HEK293 (cell line): ENCODE data around the gene CACNB3.
A peak's percentile ranks its signal among the peaks of the same experiment; 100 is the strongest.

Experiments
- CTCF ChIA-PET: fragments of 350-600 bp; formaldehyde crosslinking; extraction: SDS; loops from one replicate; lab custom pipeline; 2021; ENCODE audit warnings: antibody characterized with exemption; lab: Yijun Ruan, JAX
- POLR2A ChIA-PET: fragments of 300-600 bp; formaldehyde crosslinking; extraction: SDS; loops from one replicate; lab custom pipeline; 2020; ENCODE audit warnings: antibody characterized with exemption, inconsistent platforms; lab: Yijun Ruan, JAX
- H3K27ac ChIP-seq: fragments of 200-500 bp; sonication (Bioruptor generic); 2 replicates; pipeline ENCODE4 v1.5.1; 2014; ENCODE audit warnings: low read depth, low read length, control low read depth, inconsistent platforms; ENCODE audit errors: extremely low read depth
- H3K36me3 ChIP-seq, 2 experiments: fragments of 200-500 bp in 1 of 2; sonication (Bioruptor generic) in 1 of 2; 1 replicate in 1 of 2; 2 replicates in 1 of 2; pipeline ENCODE4 v1.5.1; 2014 to 2017; ENCODE audit warnings: inconsistent platforms in 2 of 2, low read length in 2 of 2; ENCODE audit not compliant: control insufficient read depth in 2 of 2, insufficient read depth in 1 of 2
- H3K4me1 ChIP-seq: fragments of 200-500 bp; sonication (Bioruptor generic); 2 replicates; pipeline ENCODE4 v1.5.1; 2014; ENCODE audit warnings: mild to moderate bottlenecking, low read length, inconsistent platforms; ENCODE audit not compliant: control insufficient read depth, insufficient read depth
- H3K4me3 ChIP-seq: 2 replicates; pipeline ENCODE4 v1.5.1; 2011; ENCODE audit warnings: low read depth, mild to moderate bottlenecking, control low read depth, low read length, moderate library complexity
- H3K9me3 ChIP-seq: fragments of 200-500 bp; sonication (Bioruptor generic); 2 replicates; pipeline ENCODE4 v1.5.1; 2014; ENCODE audit warnings: low read depth, low read length, inconsistent platforms; ENCODE audit not compliant: control insufficient read depth, insufficient read depth
- EGR2 ChIP-seq: fragments of 450-650 bp; formaldehyde crosslinking; IDR thresholded peaks from 2 replicates; pipeline ENCODE4 v1.5.1; 2016; ENCODE audit warnings: low read depth, missing biosample characterization, missing genetic modification characterization
- GLIS1 ChIP-seq: fragments of 450-650 bp; formaldehyde crosslinking; IDR thresholded peaks from 2 replicates; pipeline ENCODE4 v1.5.1; 2016; ENCODE audit warnings: missing biosample characterization, missing genetic modification characterization
- INSM2 ChIP-seq: fragments of 450-650 bp; formaldehyde crosslinking; IDR thresholded peaks from 2 replicates; pipeline ENCODE4 v1.5.1; 2016; ENCODE audit warnings: missing biosample characterization, missing genetic modification characterization
- KLF16 ChIP-seq: fragments of 450-650 bp; formaldehyde crosslinking; IDR thresholded peaks from 2 replicates; pipeline ENCODE4 v1.5.1; 2017; ENCODE audit warnings: missing biosample characterization, missing genetic modification characterization
- KLF8 ChIP-seq: fragments of 450-650 bp; formaldehyde crosslinking; IDR thresholded peaks from 2 replicates; pipeline ENCODE4 v1.5.1; 2016; ENCODE audit warnings: missing biosample characterization, missing genetic modification characterization
- OVOL3 ChIP-seq: fragments of 450-650 bp; formaldehyde crosslinking; IDR thresholded peaks from 2 replicates; pipeline ENCODE4 v1.5.1; 2016; ENCODE audit warnings: missing biosample characterization, missing genetic modification characterization
- PRDM10 ChIP-seq: fragments of 450-650 bp; formaldehyde crosslinking; IDR thresholded peaks from 2 replicates; pipeline ENCODE4 v1.5.1; 2016; ENCODE audit warnings: missing biosample characterization, missing genetic modification characterization
- PRDM4 ChIP-seq: fragments of 450-650 bp; formaldehyde crosslinking; IDR thresholded peaks from 2 replicates; pipeline ENCODE4 v1.5.1; 2017; ENCODE audit warnings: missing biosample characterization, missing genetic modification characterization
- YY2 ChIP-seq: fragments of 450-650 bp; formaldehyde crosslinking; IDR thresholded peaks from 2 replicates; pipeline ENCODE4 v1.5.1; 2016; ENCODE audit warnings: missing biosample characterization, missing genetic modification characterization
- ZBTB44 ChIP-seq: fragments of 450-650 bp; IDR thresholded peaks from 2 replicates; pipeline ENCODE4 v1.5.1; 2018; ENCODE audit warnings: missing biosample characterization, mild to moderate bottlenecking, missing genetic modification characterization
- ZFHX2 ChIP-seq: fragments of 450-650 bp; formaldehyde crosslinking; conservative IDR thresholded peaks from 2 replicates; pipeline ENCODE4 v1.5.1; 2016; ENCODE audit warnings: missing biosample characterization, missing genetic modification characterization
- ZNF121 ChIP-seq: fragments of 450-650 bp; formaldehyde crosslinking; IDR thresholded peaks from 2 replicates; pipeline ENCODE4 v1.5.1; 2016; ENCODE audit warnings: missing biosample characterization, missing genetic modification characterization
- ZNF174 ChIP-seq: fragments of 450-650 bp; formaldehyde crosslinking; IDR thresholded peaks from 2 replicates; pipeline ENCODE4 v1.5.0; 2017; ENCODE audit warnings: missing biosample characterization, mild to moderate bottlenecking, missing genetic modification characterization
- ZNF266 ChIP-seq: fragments of 450-650 bp; formaldehyde crosslinking; IDR thresholded peaks from 2 replicates; pipeline ENCODE4 v1.5.1; 2016; ENCODE audit warnings: missing biosample characterization, missing genetic modification characterization, low read depth
- ZNF335 ChIP-seq: fragments of 450-650 bp; formaldehyde crosslinking; conservative IDR thresholded peaks from 2 replicates; pipeline ENCODE4 v1.5.1; 2016; ENCODE audit warnings: missing biosample characterization, missing genetic modification characterization
- ZNF433 ChIP-seq: fragments of 450-650 bp; formaldehyde crosslinking; IDR thresholded peaks from 2 replicates; pipeline ENCODE4 v1.5.1; 2016; ENCODE audit warnings: missing biosample characterization, missing genetic modification characterization, low read depth
- ZNF585B ChIP-seq: fragments of 450-650 bp; formaldehyde crosslinking; IDR thresholded peaks from 2 replicates; pipeline ENCODE4 v1.5.1; 2016; ENCODE audit warnings: missing biosample characterization, missing genetic modification characterization
- ZNF600 ChIP-seq: fragments of 450-650 bp; formaldehyde crosslinking; IDR thresholded peaks from 2 replicates; pipeline ENCODE4 v1.5.1; 2016; ENCODE audit warnings: missing biosample characterization, missing genetic modification characterization
- ZSCAN4 ChIP-seq: fragments of 450-650 bp; formaldehyde crosslinking; IDR thresholded peaks from 2 replicates; pipeline ENCODE4 v1.5.1; 2017; ENCODE audit warnings: missing biosample characterization, missing genetic modification characterization
- ZSCAN5A ChIP-seq: fragments of 450-650 bp; formaldehyde crosslinking; IDR thresholded peaks from 2 replicates; pipeline ENCODE4 v1.5.1; 2016; ENCODE audit warnings: missing biosample characterization, missing genetic modification characterization

CACNB3 gene

GRCh38 chr12:48803675-48804074 lies 14.6 kb upstream of the CACNB3 start (continued):
- no peak for TF ChIP-seq INSM2
- TF ChIP-seq ZNF585B (tag by site-specific recombination) = no peak
- no peak for TF ChIP-seq ZNF600 (tag by site-specific recombination)
- TF ChIP-seq ZNF174 (tag by site-specific recombination) = no peak

- CTCF ChIA-PET = interaction anchor here (0.9 kb wide), 1 partner anchor 12 kb away, joined by 3 read pairs; no protein-coding TSS in a partner anchor
- Histone ChIP-seq H3K27ac (no peak overlapping the region), H3K36me3 (no peaks in the 10 kb centered on the region), H3K4me1 (no peaks in the 10 kb centered on the region), H3K9me3 (no peaks in the 10 kb centered on the region), H3K4me3 (no peak overlapping the region)
- TF ChIP-seq KLF8 (no peak), KLF16 (tag by site-specific recombination) (no peak), ZNF433 (tag by site-specific recombination) (no peak), ZNF121 (tag by site-specific recombination) (no peak), ZSCAN4 (tag by site-specific recombination) (no peak), ZBTB44 (no peak), ZNF266 (tag by site-specific recombination) (no peak), OVOL3 (tag by site-specific recombination) (no peak), ZSCAN5A (no peak)
- POLR2A ChIA-PET = interaction anchor here (0.6 to 0.7 kb wide), 2 partner anchors 112 to 247 kb away, joined by 3 to 6 read pairs; no protein-coding TSS in a partner anchor
Measured at GRCh38 chr12:48807981-48808380, 10.3 kb upstream of the CACNB3 start.

GRCh38 chr12:48810903-48811431 lies 7.3 kb upstream of the CACNB3 start:
- Histone ChIP-seq H3K4me1 (peaks cover 2% of the 10 kb centered on the region; the same call in 1 of the 2 replicates), H3K36me3 (no peaks in the 10 kb centered on the region), H3K9me3 (no peaks in the 10 kb centered on the region), H3K27ac (peak overlapping the region; percentile 19; the same call in 1 of the 2 replicates), H3K4me3 (no peak overlapping the region)
- POLR2A ChIA-PET = no interaction called here
- CTCF ChIA-PET = interaction anchor here (0.6 to 7.1 kb wide), 5 partner anchors 8 to 1529 kb away, joined by 3 to 53 read pairs (median 3); no protein-coding TSS in a partner anchor
- TF ChIP-seq GLIS1 = 0 out of 2 replicates have a peak, but pooled peaks have one; percentile 23
- peak; percentile 49; the same call in 1 of the 2 replicates for TF ChIP-seq EGR2 (tag by site-specific recombination)
- TF ChIP-seq PRDM10 (tag by site-specific recombination) = peak; percentile 41; the same call in 1 of the 2 replicates
- TF ChIP-seq ZFHX2 (tag by site-specific recombination) = peak; percentile 71
- TF ChIP-seq ZNF335 = 0 out of 2 replicates have a peak, but pooled peaks have one; percentile 25
- 0 out of 2 replicates have a peak, but pooled peaks have one; percentile 40 for TF ChIP-seq PRDM4 (tag by site-specific recombination)
- no peak for TF ChIP-seq YY2
